ENCODE results near the gene POC1A.

DNA sequence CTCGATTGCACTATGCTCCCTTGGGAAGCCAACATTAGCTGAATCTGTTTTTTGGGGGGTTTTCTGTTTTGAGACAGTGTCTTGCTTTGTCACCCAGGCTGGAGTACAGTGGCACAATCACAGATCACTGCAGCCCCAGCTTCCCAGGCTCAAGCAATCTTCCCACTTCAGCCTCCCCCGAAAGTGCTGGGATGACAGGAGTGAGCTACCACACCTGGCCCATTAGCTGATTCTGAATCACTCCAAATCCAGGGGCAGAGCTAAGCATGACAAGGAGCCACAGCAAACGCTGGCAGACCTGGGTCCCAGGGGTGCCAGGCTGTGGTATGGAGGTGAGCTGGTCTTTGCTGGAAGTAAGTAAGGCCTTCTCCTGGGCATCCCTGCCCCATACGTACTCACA is 18.9 kb downstream of the POC1A start:
- TF ChIP-seq, protein P1, sequence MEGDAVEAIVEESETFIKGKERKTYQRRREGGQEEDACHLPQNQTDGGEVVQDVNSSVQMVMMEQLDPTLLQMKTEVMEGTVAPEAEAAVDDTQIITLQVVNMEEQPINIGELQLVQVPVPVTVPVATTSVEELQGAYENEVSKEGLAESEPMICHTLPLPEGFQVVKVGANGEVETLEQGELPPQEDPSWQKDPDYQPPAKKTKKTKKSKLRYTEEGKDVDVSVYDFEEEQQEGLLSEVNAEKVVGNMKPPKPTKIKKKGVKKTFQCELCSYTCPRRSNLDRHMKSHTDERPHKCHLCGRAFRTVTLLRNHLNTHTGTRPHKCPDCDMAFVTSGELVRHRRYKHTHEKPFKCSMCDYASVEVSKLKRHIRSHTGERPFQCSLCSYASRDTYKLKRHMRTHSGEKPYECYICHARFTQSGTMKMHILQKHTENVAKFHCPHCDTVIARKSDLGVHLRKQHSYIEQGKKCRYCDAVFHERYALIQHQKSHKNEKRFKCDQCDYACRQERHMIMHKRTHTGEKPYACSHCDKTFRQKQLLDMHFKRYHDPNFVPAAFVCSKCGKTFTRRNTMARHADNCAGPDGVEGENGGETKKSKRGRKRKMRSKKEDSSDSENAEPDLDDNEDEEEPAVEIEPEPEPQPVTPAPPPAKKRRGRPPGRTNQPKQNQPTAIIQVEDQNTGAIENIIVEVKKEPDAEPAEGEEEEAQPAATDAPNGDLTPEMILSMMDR (IDR thresholded peaks at IDR 0.05): no peak
- TF ChIP-seq EZH2 (IDR thresholded peaks at IDR 0.05; ENCODE audit: borderline replicate concordance, insufficient read depth, low read depth, low read length, poor library complexity, severe bottlenecking): no peak
